ENCODE data around the gene DGKB.
"Not testable (repeated sequence)": the region's sequence is repeated elsewhere in the genome, so short reads cannot be mapped to it uniquely, and the experiment has no call there.

Gene DGKB

GRCh38 chr7:14294637-14295036 lies 607.9 kb downstream of the DGKB start:
- Mint-ChIP-seq H3K4me3 (no peak overlapping the region), H3K27ac (no peak overlapping the region), H3K27me3 (ENCODE audit: low read depth) (no peaks in the 10 kb centered on the region), H3K9me3 (peaks cover 7% of the 10 kb centered on the region), H3K4me1 (ENCODE audit: low read depth) (no peaks in the 10 kb centered on the region), H3K36me3 (ENCODE audit: low read depth) (peaks cover 1% of the 10 kb centered on the region)

GRCh38 chr7:14293434-14293833 lies 609.1 kb downstream of the DGKB start:
- H3K27me3 Mint-ChIP-seq (ENCODE audit: low read depth), result no peaks in the 10 kb centered on the region

GRCh38 chr7:14292737-14293136 lies 609.8 kb downstream of the DGKB start:
- Mint-ChIP-seq H3K27me3 (ENCODE audit: low read depth) (no peaks in the 10 kb centered on the region), H3K4me3 (no peak overlapping the region), H3K36me3 (ENCODE audit: low read depth) (peaks cover 1% of the 10 kb centered on the region), H3K27ac (no peak overlapping the region), H3K4me1 (ENCODE audit: low read depth) (no peaks in the 10 kb centered on the region), H3K9me3 (peaks cover 11% of the 10 kb centered on the region)

More at GRCh38 chr7:14293434-14293833, 609.1 kb downstream of the DGKB start:
- no peak overlapping the region for H3K4me3 Mint-ChIP-seq
- no peaks in the 10 kb centered on the region for H3K4me1 Mint-ChIP-seq (ENCODE audit: low read depth)
- no peak overlapping the region for H3K27ac Mint-ChIP-seq
- peaks cover 10% of the 10 kb centered on the region for H3K9me3 Mint-ChIP-seq
- peaks cover 1% of the 10 kb centered on the region for H3K36me3 Mint-ChIP-seq (ENCODE audit: low read depth)

- no peaks in the 10 kb centered on the region for H3K4me1 Mint-ChIP-seq (ENCODE audit: low read depth)
- peaks cover 4% of the 10 kb centered on the region for H3K9me3 Mint-ChIP-seq
- H3K27ac Mint-ChIP-seq, result no peak overlapping the region
- H3K36me3 Mint-ChIP-seq (ENCODE audit: low read depth), result no peaks in the 10 kb centered on the region
- H3K27me3 Mint-ChIP-seq (ENCODE audit: low read depth), result no peaks in the 10 kb centered on the region
- no peak overlapping the region for H3K4me3 Mint-ChIP-seq
Measured at GRCh38 chr7:14289957-14290356, 612.6 kb downstream of the DGKB start.

GRCh38 chr7:14288701-14289100 lies 613.9 kb downstream of the DGKB start:
- no peaks in the 10 kb centered on the region for H3K36me3 Mint-ChIP-seq (ENCODE audit: low read depth)
- H3K27me3 Mint-ChIP-seq (ENCODE audit: low read depth), result no peaks in the 10 kb centered on the region
- H3K27ac Mint-ChIP-seq, result no peak overlapping the region
- H3K4me1 Mint-ChIP-seq (ENCODE audit: low read depth), result no peaks in the 10 kb centered on the region
- H3K9me3 Mint-ChIP-seq, result peaks cover 4% of the 10 kb centered on the region
- H3K4me3 Mint-ChIP-seq, result no peak overlapping the region

- Mint-ChIP-seq H3K36me3 (ENCODE audit: low read depth) (no peaks in the 10 kb centered on the region), H3K9me3 (peaks cover 4% of the 10 kb centered on the region), H3K27me3 (ENCODE audit: low read depth) (no peaks in the 10 kb centered on the region), H3K27ac (no peak overlapping the region), H3K4me1 (ENCODE audit: low read depth) (no peaks in the 10 kb centered on the region), H3K4me3 (no peak overlapping the region)
Measured at GRCh38 chr7:14287398-14287797, 615.2 kb downstream of the DGKB start.

GRCh38 chr7:14286036-14286435 lies 616.5 kb downstream of the DGKB start:
- H3K4me1 Mint-ChIP-seq (ENCODE audit: low read depth), result no peaks in the 10 kb centered on the region
- no peaks in the 10 kb centered on the region for H3K36me3 Mint-ChIP-seq (ENCODE audit: low read depth)
- no peak overlapping the region for H3K27ac Mint-ChIP-seq
- no peak overlapping the region for H3K4me3 Mint-ChIP-seq
- no peaks in the 10 kb centered on the region for H3K27me3 Mint-ChIP-seq (ENCODE audit: low read depth)
- peaks cover 4% of the 10 kb centered on the region for H3K9me3 Mint-ChIP-seq

- H3K9me3 Mint-ChIP-seq, result peaks cover 14% of the 10 kb centered on the region
- H3K36me3 Mint-ChIP-seq (ENCODE audit: low read depth); H3K27ac Mint-ChIP-seq; H3K4me3 Mint-ChIP-seq; H3K27me3 Mint-ChIP-seq (ENCODE audit: low read depth); H3K4me1 Mint-ChIP-seq (ENCODE audit: low read depth): not testable (repeated sequence)
Measured at GRCh38 chr7:14279065-14279871, 623.3 kb downstream of the DGKB start.

GRCh38 chr7:14275356-14275755 lies 627.2 kb downstream of the DGKB start:
- Mint-ChIP-seq H3K4me1 (ENCODE audit: low read depth) (no peaks in the 10 kb centered on the region), H3K27ac (no peak overlapping the region), H3K4me3 (no peak overlapping the region), H3K36me3 (ENCODE audit: low read depth) (no peaks in the 10 kb centered on the region), H3K9me3 (peaks cover 14% of the 10 kb centered on the region), H3K27me3 (ENCODE audit: low read depth) (no peaks in the 10 kb centered on the region)

- H3K36me3 Mint-ChIP-seq (ENCODE audit: low read depth), result no peaks in the 10 kb centered on the region
- H3K27ac Mint-ChIP-seq, result no peak overlapping the region
- H3K4me1 Mint-ChIP-seq (ENCODE audit: low read depth), result no peaks in the 10 kb centered on the region
- no peak overlapping the region for H3K4me3 Mint-ChIP-seq
- H3K27me3 Mint-ChIP-seq (ENCODE audit: low read depth), result no peaks in the 10 kb centered on the region
- H3K9me3 Mint-ChIP-seq, result peaks cover 4% of the 10 kb centered on the region
Measured at GRCh38 chr7:14271441-14271840, 631.1 kb downstream of the DGKB start.

- Mint-ChIP-seq H3K36me3 (ENCODE audit: low read depth) (no peaks in the 10 kb centered on the region), H3K4me3 (no peak overlapping the region), H3K27me3 (ENCODE audit: low read depth) (no peaks in the 10 kb centered on the region), H3K4me1 (ENCODE audit: low read depth) (no peaks in the 10 kb centered on the region), H3K27ac (no peak overlapping the region), H3K9me3 (peaks cover 4% of the 10 kb centered on the region)
Measured at GRCh38 chr7:14270099-14270498, 632.5 kb downstream of the DGKB start.

GRCh38 chr7:14260011-14260410 lies 642.5 kb downstream of the DGKB start:
- no peaks in the 10 kb centered on the region for H3K9me3 Mint-ChIP-seq
- H3K27me3 Mint-ChIP-seq (ENCODE audit: low read depth), result no peaks in the 10 kb centered on the region
- no peak overlapping the region for H3K4me3 Mint-ChIP-seq
- no peak overlapping the region for H3K27ac Mint-ChIP-seq
- no peaks in the 10 kb centered on the region for H3K4me1 Mint-ChIP-seq (ENCODE audit: low read depth)
- no peaks in the 10 kb centered on the region for H3K36me3 Mint-ChIP-seq (ENCODE audit: low read depth)

- no peaks in the 10 kb centered on the region for H3K36me3 Mint-ChIP-seq (ENCODE audit: low read depth)
- H3K4me1 Mint-ChIP-seq (ENCODE audit: low read depth), result no peaks in the 10 kb centered on the region
- no peaks in the 10 kb centered on the region for H3K9me3 Mint-ChIP-seq
- H3K4me3 Mint-ChIP-seq, result no peak overlapping the region
- no peaks in the 10 kb centered on the region for H3K27me3 Mint-ChIP-seq (ENCODE audit: low read depth)
- no peak overlapping the region for H3K27ac Mint-ChIP-seq
Measured at GRCh38 chr7:14258861-14259260, 643.7 kb downstream of the DGKB start.

GRCh38 chr7:14258441-14258840 lies 644.1 kb downstream of the DGKB start:
- Mint-ChIP-seq H3K27me3 (ENCODE audit: low read depth) (no peaks in the 10 kb centered on the region), H3K4me1 (ENCODE audit: low read depth) (no peaks in the 10 kb centered on the region), H3K36me3 (ENCODE audit: low read depth) (no peaks in the 10 kb centered on the region), H3K9me3 (no peaks in the 10 kb centered on the region), H3K4me3 (no peak overlapping the region), H3K27ac (no peak overlapping the region)

- Mint-ChIP-seq H3K9me3 (peaks cover 4% of the 10 kb centered on the region), H3K4me3 (no peak overlapping the region), H3K36me3 (ENCODE audit: low read depth) (no peaks in the 10 kb centered on the region), H3K4me1 (ENCODE audit: low read depth) (no peaks in the 10 kb centered on the region), H3K27me3 (ENCODE audit: low read depth) (no peaks in the 10 kb centered on the region), H3K27ac (no peak overlapping the region)
Measured at GRCh38 chr7:14252458-14252857, 650.1 kb downstream of the DGKB start.

All from T-helper 1 cell treated with Interleukin-12 subunit alpha and Interleukin-12 subunit beta and Interleukin-4 antibody, amounts not matched to agents 30 μg/mL and 1 μg/mL, for 36 hours (primary cell).